Spleen (tissue), 11 donors: ENCODE measurements around the gene MARK3. TPM values are rescaled to one million over a fixed set of nuclear protein-coding genes. Genes with fewer than 3 reads are reported as not detected.

Source experiments
- DNase-seq: peaks from one replicate; pipeline ENCODE4 v3.0.0-alpha.2; 2020
- H3K27ac ChIP-seq, 8 donors: fragments of 200-600 bp; sonication (generic) in 7 of 8; 1 replicate in 4 of 8; 2 replicates in 4 of 8; pipeline versions ENCODE4 v1.5.0 to v1.8.0; 2016 to 2021; ENCODE audit warnings: inconsistent platforms in 4 of 8, mild to moderate bottlenecking in 4 of 8, moderate library complexity in 1 of 8
- H3K27me3 ChIP-seq, 7 donors: fragments of 200-600 bp; sonication (generic) in 6 of 7; replicated peaks in 1 of 7; 1 replicate in 4 of 7; 2 replicates in 3 of 7; pipeline versions ENCODE4 v1.5.0 to v1.8.0; 2016 to 2021; ENCODE audit warnings: inconsistent platforms in 3 of 7, mild to moderate bottlenecking in 1 of 7
- H3K36me3 ChIP-seq, 6 donors: fragments of 200-600 bp; sonication (generic) in 5 of 6; 1 replicate in 4 of 6; 2 replicates in 2 of 6; pipeline versions ENCODE4 v1.5.0 to v1.8.0; 2016 to 2021; ENCODE audit warnings: inconsistent platforms in 2 of 6
- H3K4me1 ChIP-seq, 6 donors: fragments of 200-600 bp; sonication (generic) in 5 of 6; 1 replicate in 3 of 6; 2 replicates in 3 of 6; pipeline versions ENCODE4 v1.5.0 to v1.8.0; 2016 to 2021; ENCODE audit warnings: inconsistent platforms in 3 of 6
- H3K4me3 ChIP-seq, 8 donors: fragments of 200-600 bp; sonication (generic) in 7 of 8; 1 replicate in 4 of 8; 2 replicates in 4 of 8; pipeline versions ENCODE4 v1.5.0 to v1.8.0; 2016 to 2021; ENCODE audit warnings: inconsistent platforms in 4 of 8, mild to moderate bottlenecking in 4 of 8, moderate library complexity in 2 of 8
- H3K9me3 ChIP-seq, 8 donors: fragments of 200-600 bp; sonication (generic) in 7 of 8; 1 replicate in 4 of 8; 2 replicates in 4 of 8; pipeline versions ENCODE4 v1.5.0 to v1.8.0; 2016 to 2021; ENCODE audit warnings: inconsistent platforms in 4 of 8
- CTCF ChIP-seq, 11 experiments: fragments of 200-600 bp in 7 of 11; fragments of 450-650 bp in 4 of 11; sonication (generic) in 4 of 11; IDR thresholded peaks in 8 of 11; conservative IDR thresholded peaks in 3 of 11; 1 replicate in 7 of 11; 2 replicates in 4 of 11; pipeline versions ENCODE4 v1.4.0 to v1.8.0; 2016 to 2021; ENCODE audit warnings: antibody characterized with exemption in 11 of 11, inconsistent platforms in 4 of 11, mild to moderate bottlenecking in 1 of 11
- POLR2A ChIP-seq, 3 donors: fragments of 450-650 bp; IDR thresholded peaks; one replicate each; pipeline ENCODE4 v1.5.1; 2017; ENCODE audit warnings: antibody characterized with exemption in 3 of 3, mild to moderate bottlenecking in 1 of 3
- POLR2AphosphoS5 ChIP-seq, 3 donors: sonication (generic); formaldehyde crosslinking; IDR thresholded peaks; one replicate each; pipeline ENCODE4 v1.5.1; 2017; ENCODE audit warnings: antibody characterized with exemption in 3 of 3
- WGBS, 5 donors: extraction: QIAGEN DNeasy Blood & Tissue Kit in 3 of 5; methylation state at CpG; one replicate each; pipeline versions ENCODE4 v1.1.5 to v1.1.7; 2013 to 2018; 5-methylcytosine and 5-hydroxymethylcytosine counted together
- intact Hi-C: fragments of 100-400 bp; cut with DNase I; formaldehyde crosslinking; loops from one replicate; pipeline ENCODE4 v1.15.0; 2023; ENCODE audit warnings: low total_unique reads
- polyA plus RNA-seq, 3 donors: library from polyadenylated mRNA; stranded (reverse); fragments of 200-250 nt; gene quantifications; one replicate each; pipeline ENCODE4 v1.2.1, GENCODE V29; 2013
- total RNA-seq, 7 donors: library from RNA; depleted of rRNA in 3 of 7; stranded (reverse); fragments of >200 nt in 3 of 7; fragmentation: NEBNext Ultra II Directional in 4 of 7; extraction: Animal tissue kit (Norgen Biotek cat#: 25700) in 4 of 7; gene quantifications; one replicate each; pipeline versions ENCODE4 v1.1.0 to v1.2.1, GENCODE V29; 2016 to 2021
- donor health status: healthy with polysubstance abuse.
- donor health status: DM: no; HTN: no; CAD: no; lungs with moderate emphysema.
- donor health status: DM: no; HTN: no; CAD: no.
- donor health status: Bipolar disorder and iron deficiency.
- donor health status: healthy.
- donor health status: DM: no; HTN: no; CAD: no.
- donor health status: DM: yes; HTN: yes; CAD: no.

Gene MARK3
- total and polyA plus RNA-seq, 10 donors = 40.4 to 144 (median 106) TPM

DNA sequence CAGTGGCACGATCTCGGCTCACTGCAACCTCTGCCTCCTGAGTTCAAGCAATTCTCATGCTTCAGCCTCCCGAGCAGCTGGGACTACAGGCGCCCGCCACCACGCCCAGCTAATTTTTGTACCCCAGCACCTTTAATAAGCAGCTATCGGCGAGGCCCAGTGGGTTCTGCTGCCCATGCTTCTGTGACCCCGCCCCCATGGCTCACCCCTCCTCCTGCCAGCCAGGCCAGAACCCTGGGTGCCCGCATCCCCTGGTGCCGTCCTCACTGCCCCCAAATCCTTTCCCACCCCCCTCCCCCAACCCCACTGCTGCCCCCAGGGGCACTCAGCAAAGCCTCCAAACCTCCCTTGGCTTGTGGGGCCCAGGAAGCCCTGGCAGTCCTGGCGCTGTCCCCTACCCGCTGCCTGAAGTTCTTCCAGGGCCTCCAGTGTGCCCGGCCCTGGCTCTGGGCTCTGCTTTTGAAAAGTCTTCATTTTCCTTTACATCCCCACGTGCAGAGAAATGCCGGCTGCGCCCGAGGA is 162.8 kb downstream of the MARK3 start:
- Histone ChIP-seq H3K4me1 (peaks cover 0 to 48% (median 22%) of the 10 kb centered on the region in 6 donors), H3K36me3 (peaks cover 0 to 7% (median 0%) of the 10 kb centered on the region in 6 donors), H3K9me3 (no peaks in the 10 kb centered on the region), H3K27ac (no peak overlapping the region), H3K4me3 (no peak overlapping the region), H3K27me3 (peaks cover 0 to 17% (median 0%) of the 10 kb centered on the region in 7 donors)
- TF ChIP-seq POLR2A (IDR thresholded peaks at IDR 0.05) (no peak), CTCF (IDR thresholded peaks at IDR 0.05 in 8 of 11, conservative IDR thresholded peaks at IDR 0.05 in 3 of 11) (no peak), POLR2AphosphoS5 (IDR thresholded peaks at IDR 0.05) (no peak)
- WGBS, 5 donors = 88 to 93% (median 91%) methylated on average over 18 of the region's 18 CpGs
- DNase-seq = peak; percentile 67
- intact Hi-C loops = no loop called here

DNA sequence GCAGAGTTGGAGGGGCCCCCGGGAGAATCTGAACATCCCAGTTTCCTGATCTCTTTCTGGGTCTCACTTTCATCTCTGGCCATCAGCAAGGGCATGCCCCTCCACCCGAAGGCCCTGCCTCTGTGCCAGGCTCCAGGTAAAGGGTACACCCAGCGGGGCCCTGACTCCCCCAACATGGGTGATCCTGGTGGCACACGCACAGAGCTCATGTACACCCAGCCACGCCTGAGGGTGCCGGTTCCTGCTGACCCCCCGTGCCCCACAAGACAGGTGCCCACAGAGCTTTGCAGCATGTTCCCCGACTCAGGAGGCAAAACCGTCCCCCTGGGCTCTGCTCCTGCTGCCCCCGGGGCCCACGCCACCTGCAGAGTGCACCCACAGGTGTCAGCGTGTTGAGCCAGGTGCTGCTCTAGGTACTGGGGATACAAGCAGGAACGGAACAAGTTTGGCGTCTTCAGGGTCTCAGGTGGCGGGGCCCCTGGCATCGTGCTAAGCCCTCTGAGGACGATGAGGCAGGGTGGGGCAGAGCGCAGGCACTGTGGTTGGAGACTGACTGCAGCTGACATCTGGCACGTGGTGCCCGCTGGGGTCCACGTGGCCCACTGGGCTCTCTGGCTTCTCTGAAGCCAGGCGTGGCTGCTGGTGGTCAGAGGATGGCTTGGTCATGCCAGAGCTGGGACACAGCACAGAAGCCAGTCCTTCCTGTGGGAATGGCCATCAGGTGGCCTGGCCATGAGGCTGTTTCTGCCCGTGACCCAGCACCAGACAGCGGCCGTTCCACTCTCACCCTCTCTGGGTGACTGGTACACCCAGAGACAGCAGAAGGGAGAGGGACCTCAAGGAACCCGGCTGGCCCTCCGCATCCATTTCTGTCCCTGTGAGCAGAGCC is 163.5 kb downstream of the MARK3 start:
- intact Hi-C loops = no loop called here
- Histone ChIP-seq H3K36me3 (peaks cover 0 to 7% (median 0%) of the 10 kb centered on the region in 6 donors), H3K4me1 (peaks cover 0 to 41% (median 21%) of the 10 kb centered on the region in 6 donors), H3K27ac (no peak overlapping the region), H3K27me3 (peaks cover 0 to 10% (median 0%) of the 10 kb centered on the region in 7 donors), H3K4me3 (no peak overlapping the region), H3K9me3 (no peaks in the 10 kb centered on the region)
- 88 to 95% (median 89%) methylated on average over 12 to 27 of the region's 27 CpGs for WGBS, 5 donors
- TF ChIP-seq CTCF (IDR thresholded peaks at IDR 0.05 in 8 of 11, conservative IDR thresholded peaks at IDR 0.05 in 3 of 11) = no peak
- no peak for TF ChIP-seq POLR2AphosphoS5 (IDR thresholded peaks at IDR 0.05)
- no peak for TF ChIP-seq POLR2A (IDR thresholded peaks at IDR 0.05)
- DNase-seq = peak; percentile 58

DNA sequence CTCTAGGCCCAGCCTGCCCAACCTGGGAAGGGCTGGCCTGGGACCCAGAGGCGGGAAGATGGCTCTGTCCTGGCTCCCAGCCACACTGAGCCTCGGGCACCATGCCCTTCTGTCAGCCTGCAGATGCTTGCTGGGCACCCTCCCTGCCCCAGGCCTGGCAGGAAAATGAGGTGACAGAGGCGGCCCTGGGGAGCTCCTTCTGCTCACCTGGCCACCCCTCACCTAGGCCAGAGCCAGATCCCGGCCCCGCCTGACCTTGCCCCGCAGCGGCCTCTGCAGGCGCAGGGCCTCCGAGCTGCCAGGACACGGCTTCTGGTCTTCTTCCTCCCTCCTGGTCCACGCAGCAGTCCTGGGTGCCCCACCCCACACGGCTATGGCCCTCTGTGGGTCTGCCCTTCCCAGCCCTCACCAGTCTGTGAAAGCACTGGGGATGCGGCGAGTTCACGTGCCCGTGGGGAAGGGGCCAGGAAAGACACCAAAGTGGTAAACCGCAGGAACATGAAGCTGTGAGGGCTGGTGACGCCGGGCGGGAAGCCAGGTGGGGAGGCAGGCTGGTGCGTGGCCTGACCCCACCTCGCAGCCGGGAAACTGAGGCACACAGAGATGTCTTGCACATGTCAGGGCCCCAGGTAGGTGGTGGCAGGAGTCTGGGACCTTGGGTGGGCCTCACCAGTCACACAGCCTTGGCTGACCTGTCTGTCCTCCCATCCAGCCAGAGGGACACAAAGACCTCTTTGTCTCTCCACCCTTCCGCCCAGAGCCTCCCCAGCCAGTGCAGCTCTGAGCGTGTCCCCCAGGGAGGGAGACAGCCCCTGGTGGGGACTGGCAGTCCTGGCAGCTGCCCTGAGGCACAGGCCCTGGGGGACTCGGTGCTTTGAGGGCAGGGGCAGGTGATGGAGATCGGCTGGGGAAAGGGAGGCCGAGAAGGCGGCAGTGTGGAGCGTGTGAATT is 164.4 kb downstream of the MARK3 start:
- no peak overlapping the region for H3K4me3 ChIP-seq
- peaks cover 0 to 2% (median 0%) of the 10 kb centered on the region in 7 donors for H3K27me3 ChIP-seq
- TF ChIP-seq CTCF (IDR thresholded peaks at IDR 0.05 in 8 of 11, conservative IDR thresholded peaks at IDR 0.05 in 3 of 11) (no peak), POLR2AphosphoS5 (IDR thresholded peaks at IDR 0.05) (peak in 1 of 3 donors; percentile 5), POLR2A (IDR thresholded peaks at IDR 0.05) (no peak)
- no peaks in the 10 kb centered on the region for H3K9me3 ChIP-seq
- H3K4me1 ChIP-seq = peaks cover 0 to 36% (median 20%) of the 10 kb centered on the region in 6 donors
- DNase-seq = peak; percentile 72
- WGBS, 5 donors = 86 to 93% (median 88%) methylated on average over 26 to 30 of the region's 30 CpGs
- H3K27ac ChIP-seq = no peak overlapping the region
- peaks cover 0 to 9% (median 0%) of the 10 kb centered on the region in 6 donors for H3K36me3 ChIP-seq
- intact Hi-C loops = loop anchor here (5.0 kb wide), 1 partner anchor 32 kb away; no protein-coding TSS in a partner anchor
